HG03097 (cell line): Measurements from ENCODE around the gene COLQ.
"Not testable (repeated sequence)": the region's sequence is repeated elsewhere in the genome, so short reads cannot be mapped to it uniquely, and the experiment has no call there.

Experiments
- ATAC-seq: cut with Tn5 transposase; IDR thresholded peaks from one replicate; pipeline ENCODE4 v1.9.1; 2021; ENCODE audit not compliant: unreplicated experiment, low FRiP score

COLQ gene

GRCh38 chr3:15430624-15431023 is 90.9 kb downstream of the COLQ start:
- no peak for ATAC-seq

- ATAC-seq, result no peak
These were observed 92.4 kb downstream of the COLQ start for GRCh38 chr3:15429080-15429479.

GRCh38 chr3:15428539-15428938 is 93.0 kb downstream of the COLQ start:
- no peak for ATAC-seq

- no peak for ATAC-seq
These were observed 93.5 kb downstream of the COLQ start for GRCh38 chr3:15427981-15428380.

GRCh38 chr3:15427182-15427880 is 94.2 kb downstream of the COLQ start, which contains the start of the genes EAF1 and METTL6:
Gene EAF1, plus strand, starts transcription at chr3:15427598. Its CDS starts 182 bp downstream, at chr3:15427780.
Gene METTL6, minus strand, starts transcription at chr3:15427544. Its CDS starts 1,033 bp downstream, at chr3:15426511.
- ATAC-seq, result peak; percentile 72

DNA sequence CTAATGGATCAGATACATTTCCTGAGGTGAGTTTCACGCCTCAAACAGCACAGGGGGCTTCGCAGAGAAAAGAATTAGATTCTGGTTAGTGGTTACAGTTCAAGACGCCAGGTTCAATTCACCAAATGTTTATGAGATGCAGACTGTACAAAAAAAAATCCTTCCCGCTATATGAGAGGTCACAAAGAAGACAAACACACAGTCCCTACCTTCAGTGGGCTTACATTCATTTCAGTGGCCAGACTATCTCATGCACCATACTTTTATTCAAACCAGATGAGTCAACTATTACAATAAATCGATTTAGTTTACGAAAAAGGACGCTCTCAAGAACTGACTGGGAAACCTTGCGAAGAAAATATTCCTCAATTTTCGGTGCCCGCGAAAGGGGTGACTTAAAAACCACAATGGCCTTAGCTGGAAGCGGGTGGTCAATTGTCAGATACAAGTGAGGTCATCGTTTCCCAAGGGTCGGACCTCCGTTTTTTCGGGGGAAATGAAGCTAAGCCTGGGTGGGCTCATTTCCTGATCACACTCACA is 94.9 kb downstream of the COLQ start:
- ATAC-seq, result no peak

DNA sequence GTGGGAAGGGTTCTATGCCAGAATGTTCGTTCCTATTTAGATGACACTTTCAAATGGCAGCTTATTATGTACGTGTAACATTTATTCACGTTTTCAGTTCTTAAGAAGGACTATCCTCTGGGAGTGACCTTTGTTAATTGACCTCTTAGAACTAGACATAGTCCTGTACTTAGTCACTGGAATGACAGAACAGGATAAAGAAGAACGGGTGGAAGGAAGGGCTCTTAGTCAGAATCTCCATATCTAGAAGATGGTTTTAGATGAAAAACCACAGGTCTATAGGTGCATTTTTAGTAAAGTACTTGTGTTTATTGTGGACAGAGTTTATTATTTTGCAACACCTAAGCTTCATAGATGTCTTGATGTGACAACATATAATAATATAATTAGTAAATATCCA is 100.6 kb downstream of the COLQ start:
- ATAC-seq, result no peak

- not testable (repeated sequence) for ATAC-seq
These were observed 110.5 kb downstream of the COLQ start for GRCh38 chr3:15410966-15411365.

- ATAC-seq, result no peak
These were observed 111.7 kb downstream of the COLQ start for GRCh38 chr3:15409774-15410173.

GRCh38 chr3:15409239-15409638 is 112.3 kb downstream of the COLQ start:
- ATAC-seq, result no peak

GRCh38 chr3:15405448-15406050 is 116.0 kb downstream of the COLQ start:
- ATAC-seq, result no peak

DNA sequence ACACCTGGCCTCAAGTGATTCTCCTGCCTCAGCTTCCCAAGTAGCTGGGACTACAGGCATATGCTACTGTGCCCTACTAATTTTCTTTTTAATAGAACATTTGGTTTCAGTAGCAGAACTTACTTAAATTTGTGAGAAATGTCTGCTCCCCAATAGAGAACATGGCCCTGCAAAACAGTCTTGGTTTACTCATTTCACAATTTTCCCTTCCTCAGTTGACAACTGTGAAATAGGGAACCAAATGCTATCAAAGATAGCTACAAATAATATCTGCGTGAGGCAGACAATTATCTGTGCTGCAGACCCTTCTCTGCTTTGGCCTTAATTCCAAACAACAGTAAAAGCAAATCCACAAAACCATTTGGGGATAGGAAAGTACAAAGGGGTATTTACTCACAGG is 116.7 kb downstream of the COLQ start:
- no peak for ATAC-seq

- no peak for ATAC-seq
These were observed 117.5 kb downstream of the COLQ start for GRCh38 chr3:15403965-15404364.

DNA sequence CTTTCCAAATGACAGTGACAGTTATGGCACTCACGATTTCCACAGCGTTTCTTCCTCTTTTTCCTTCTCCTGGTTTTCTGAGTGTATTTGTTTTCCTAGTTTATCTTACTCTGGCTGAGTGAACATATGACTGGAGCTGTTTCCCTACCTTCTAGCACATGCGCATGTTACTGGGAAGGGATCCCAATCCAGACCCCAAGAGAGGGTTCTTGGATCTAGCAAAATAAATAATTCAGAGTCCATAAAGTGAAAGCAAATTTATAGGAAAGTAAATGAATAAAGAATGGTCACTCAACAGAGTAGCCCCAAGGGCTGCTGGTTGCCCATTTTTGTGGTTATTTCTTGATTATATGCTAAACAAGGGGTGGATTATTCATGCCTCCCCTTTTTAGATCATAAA is 118.0 kb downstream of the COLQ start:
- ATAC-seq, result no peak

DNA sequence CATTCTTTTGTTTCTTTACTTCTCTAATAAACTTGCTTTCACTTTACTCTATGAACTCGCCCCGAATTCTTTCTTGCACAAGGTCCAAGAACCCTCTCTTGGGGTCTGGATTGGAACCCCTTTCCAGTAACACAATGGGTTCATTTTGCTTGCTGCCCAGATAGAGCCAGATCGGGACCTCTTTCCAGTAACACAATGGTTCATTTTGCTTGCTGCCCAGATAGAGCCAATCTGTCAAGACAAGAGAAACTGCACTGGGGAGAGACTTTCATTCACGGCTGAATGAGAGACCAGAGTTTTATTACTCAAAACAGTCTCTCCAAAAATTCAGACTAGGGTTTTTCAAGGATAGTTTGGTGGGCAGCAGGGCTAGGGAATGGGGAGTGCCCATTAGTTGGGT is 119.6 kb downstream of the COLQ start:
- no peak for ATAC-seq
